HEK293T (cell line): ENCODE data around the gene ARL14.

ENCODE experiments used
- CTCF ChIA-PET: fragments of 350-600 bp; formaldehyde crosslinking; extraction: SDS; loops from one replicate; lab custom pipeline; 2021; ENCODE audit warnings: antibody characterized with exemption, inconsistent platforms; lab: Yijun Ruan, JAX
- POLR2A ChIA-PET: fragments of 350-600 bp; formaldehyde crosslinking; extraction: SDS; loops from one replicate; lab custom pipeline; 2020; ENCODE audit warnings: antibody characterized with exemption, inconsistent platforms; lab: Yijun Ruan, JAX
- DNase-seq: peaks from one replicate; pipeline ENCODE4 v3.0.0; 2012; ENCODE audit warnings: mixed read lengths; ENCODE audit errors: extremely low spot score
- ARNT ChIP-seq: fragments of 450-650 bp; IDR thresholded peaks from 2 replicates; pipeline ENCODE4 v1.6.1; 2017; ENCODE audit warnings: mild to moderate bottlenecking
- BHLHE40 ChIP-seq: fragments of 450-650 bp; IDR thresholded peaks from 2 replicates; pipeline ENCODE4 v1.6.1; 2016; ENCODE audit warnings: mild to moderate bottlenecking, moderate library complexity, borderline replicate concordance
- CTBP1 ChIP-seq: fragments of 450-650 bp; IDR thresholded peaks from 2 replicates; pipeline ENCODE4 v1.6.1; 2016; ENCODE audit warnings: borderline replicate concordance
- ELF4 ChIP-seq: fragments of 450-650 bp; IDR thresholded peaks from 2 replicates; pipeline ENCODE4 v1.6.1; 2017; ENCODE audit warnings: antibody characterized with exemption
- FOXA1 ChIP-seq: fragments of 450-650 bp; IDR thresholded peaks from 2 replicates; pipeline ENCODE4 v1.6.1; 2016; ENCODE audit warnings: mild to moderate bottlenecking
- FOXK2 ChIP-seq: fragments of 450-650 bp; IDR thresholded peaks from 2 replicates; pipeline ENCODE4 v1.6.1; 2016; ENCODE audit warnings: mild to moderate bottlenecking
- FOXM1 ChIP-seq: fragments of 450-650 bp; IDR thresholded peaks from 2 replicates; pipeline ENCODE4 v1.6.1; 2017; ENCODE audit warnings: mild to moderate bottlenecking, borderline replicate concordance
- HDGF ChIP-seq: fragments of 450-650 bp; IDR thresholded peaks from 2 replicates; pipeline ENCODE4 v1.6.1; 2017; ENCODE audit warnings: antibody characterized with exemption, borderline replicate concordance
- L3MBTL2 ChIP-seq: fragments of 450-650 bp; conservative IDR thresholded peaks from 2 replicates; pipeline ENCODE4 v1.6.1; 2016; ENCODE audit warnings: mild to moderate bottlenecking
- LEF1 ChIP-seq: fragments of 450-650 bp; IDR thresholded peaks from 2 replicates; pipeline ENCODE4 v1.6.1; 2017; ENCODE audit warnings: mild to moderate bottlenecking, borderline replicate concordance
- NFRKB ChIP-seq: fragments of 450-650 bp; IDR thresholded peaks from 2 replicates; pipeline ENCODE4 v1.6.1; 2016; ENCODE audit warnings: mild to moderate bottlenecking, moderate library complexity
- SP1 ChIP-seq: fragments of 450-650 bp; IDR thresholded peaks from 2 replicates; pipeline ENCODE4 v1.6.1; 2017
- SUZ12 ChIP-seq: fragments of 450-650 bp; IDR thresholded peaks from 2 replicates; pipeline ENCODE4 v1.6.1; 2016; ENCODE audit warnings: mild to moderate bottlenecking
- TARDBP ChIP-seq: fragments of 450-650 bp; IDR thresholded peaks from 2 replicates; pipeline ENCODE4 v1.6.1; 2016
- ZNF384 ChIP-seq: fragments of 450-650 bp; IDR thresholded peaks from 2 replicates; pipeline ENCODE4 v1.6.1; 2016
- TF ChIP-seq, protein P1 (sequence below): fragments of 450-650 bp; IDR thresholded peaks from 2 replicates; pipeline ENCODE4 v1.6.1; 2016

ARL14 gene

DNA sequence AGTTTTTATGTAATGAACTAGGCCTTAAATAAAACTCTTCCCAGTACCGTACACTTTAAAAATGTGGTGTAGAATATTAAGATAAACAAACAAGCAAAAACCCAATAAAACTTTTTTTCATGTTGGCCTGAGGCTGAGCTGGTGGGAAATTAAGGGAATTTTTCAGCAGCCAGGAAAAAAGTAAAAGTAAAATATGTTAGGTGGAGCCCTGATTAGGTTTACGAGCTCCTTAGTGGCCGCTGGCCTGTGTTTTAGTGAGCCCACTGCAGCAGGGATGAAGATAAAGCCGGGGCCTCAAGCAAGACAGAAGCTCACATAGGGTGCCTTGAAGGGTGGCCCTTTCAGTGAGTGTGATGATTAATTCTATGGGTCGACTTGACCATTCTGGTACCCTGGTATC lies 16.1 kb upstream of the ARL14 start:
- TF ChIP-seq HDGF (no peak), ZNF384 (peak; percentile 47; the same call in 1 of the 2 replicates), ELF4 (no peak), ARNT (no peak), L3MBTL2 (no peak)
- TF ChIP-seq, protein P1, sequence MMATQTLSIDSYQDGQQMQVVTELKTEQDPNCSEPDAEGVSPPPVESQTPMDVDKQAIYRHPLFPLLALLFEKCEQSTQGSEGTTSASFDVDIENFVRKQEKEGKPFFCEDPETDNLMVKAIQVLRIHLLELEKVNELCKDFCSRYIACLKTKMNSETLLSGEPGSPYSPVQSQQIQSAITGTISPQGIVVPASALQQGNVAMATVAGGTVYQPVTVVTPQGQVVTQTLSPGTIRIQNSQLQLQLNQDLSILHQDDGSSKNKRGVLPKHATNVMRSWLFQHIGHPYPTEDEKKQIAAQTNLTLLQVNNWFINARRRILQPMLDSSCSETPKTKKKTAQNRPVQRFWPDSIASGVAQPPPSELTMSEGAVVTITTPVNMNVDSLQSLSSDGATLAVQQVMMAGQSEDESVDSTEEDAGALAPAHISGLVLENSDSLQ, result peak; percentile 22; the same call in 1 of the 2 replicates
- CTCF ChIA-PET, result no interaction called here
- no peak for DNase-seq
- POLR2A ChIA-PET, result no interaction called here

DNA sequence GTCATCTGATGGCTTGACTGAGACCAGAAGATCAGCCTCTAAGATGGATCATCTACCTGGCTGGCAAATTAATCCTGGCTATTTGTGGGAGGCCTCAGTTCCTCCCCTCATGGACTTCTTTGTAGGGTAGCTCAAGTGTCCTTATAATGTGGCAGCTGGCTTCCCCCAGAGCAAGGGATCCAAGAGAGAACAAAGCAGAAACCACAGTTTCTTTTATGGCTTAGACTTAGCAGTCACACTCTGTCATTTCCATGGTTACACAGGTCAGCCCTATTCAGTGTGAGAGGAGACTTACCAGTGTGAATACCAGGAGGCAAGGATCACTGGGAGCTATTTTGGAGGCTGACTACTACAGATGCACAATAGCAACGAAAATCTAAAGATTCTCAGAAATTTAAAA lies 15.3 kb upstream of the ARL14 start:
- ChIA-PET POLR2A (no interaction called here), CTCF (no interaction called here)
- DNase-seq, result no peak
- no peak for TF ChIP-seq HDGF
- TF ChIP-seq FOXA1, result no peak
- TF ChIP-seq ZNF384, result no peak
- TF ChIP-seq L3MBTL2, result no peak
- no peak for TF ChIP-seq SUZ12
- TF ChIP-seq SP1, result no peak
- no peak for TF ChIP-seq LEF1
- TF ChIP-seq CTBP1, result no peak
- no peak for TF ChIP-seq ARNT
- TF ChIP-seq ELF4, result no peak
- no peak for TF ChIP-seq BHLHE40
- TF ChIP-seq, protein P1, result no peak
- TF ChIP-seq FOXM1, result no peak
- TF ChIP-seq NFRKB, result no peak
- no peak for TF ChIP-seq FOXK2
- no peak for TF ChIP-seq TARDBP

DNA sequence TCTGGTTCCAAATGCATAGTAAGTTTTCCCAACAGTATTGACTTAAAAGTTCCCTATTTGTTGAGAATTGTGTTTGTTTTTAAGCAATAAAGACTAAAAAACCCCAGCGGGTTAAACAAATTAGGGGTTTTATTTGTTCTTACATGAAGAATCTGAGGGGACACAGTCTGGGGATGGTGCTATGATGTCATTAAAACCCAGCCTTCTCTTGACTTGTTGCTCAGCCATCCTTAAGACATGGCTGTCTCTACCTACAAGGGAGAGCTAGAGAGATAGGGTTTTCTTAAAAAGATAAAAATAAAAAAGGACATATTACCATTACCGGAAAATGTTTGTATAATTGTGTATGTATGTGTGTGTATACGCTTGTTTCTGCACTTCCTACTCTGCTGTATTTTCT lies 11.7 kb upstream of the ARL14 start:
- no peak for DNase-seq
- ChIA-PET CTCF (no interaction called here), POLR2A (no interaction called here)
- no peak for TF ChIP-seq SP1
- TF ChIP-seq HDGF, result no peak
- TF ChIP-seq ELF4, result no peak
- TF ChIP-seq NFRKB, result no peak
- no peak for TF ChIP-seq BHLHE40
- no peak for TF ChIP-seq SUZ12
- TF ChIP-seq TARDBP, result no peak
- TF ChIP-seq ARNT, result no peak

DNA sequence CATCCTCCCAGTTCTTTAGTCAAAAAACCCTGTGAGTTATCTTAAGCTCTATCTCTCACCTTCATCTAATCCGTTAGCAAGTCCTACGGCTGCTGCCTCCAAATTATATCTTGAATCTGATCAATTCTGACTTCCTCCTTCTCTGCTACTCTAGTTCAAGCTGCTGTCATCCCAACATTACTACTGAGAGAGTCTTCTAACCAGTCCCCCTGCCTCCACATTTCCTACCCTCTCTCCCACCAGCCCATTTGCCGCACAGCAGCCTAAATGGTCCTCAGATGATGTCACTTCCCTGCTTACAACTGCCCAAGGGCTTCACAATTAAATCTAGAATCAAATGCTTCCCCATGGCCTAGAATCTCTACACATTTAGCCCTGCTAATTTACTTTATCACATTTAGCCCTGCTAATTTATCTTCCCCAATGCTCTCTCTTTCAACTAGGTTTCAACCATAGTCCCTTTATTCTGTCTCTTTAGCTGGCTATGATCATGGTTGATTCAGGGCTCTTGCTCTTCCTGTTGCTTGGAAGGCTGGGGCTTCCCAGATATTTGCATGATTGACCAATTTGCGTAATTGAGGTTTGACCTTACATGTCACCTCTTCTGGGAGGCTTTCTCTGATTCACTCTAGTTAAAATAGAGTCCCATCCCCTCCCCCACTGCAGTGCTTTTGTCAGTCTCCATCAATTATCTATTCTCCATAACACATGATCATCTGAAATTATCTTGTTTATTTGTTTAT lies 11.0 kb upstream of the ARL14 start:
- ChIA-PET CTCF (no interaction called here), POLR2A (no interaction called here)
- DNase-seq, result no peak
- TF ChIP-seq L3MBTL2 (no peak), HDGF (no peak), FOXK2 (no peak), FOXM1 (no peak), SUZ12 (no peak), ZNF384 (no peak)

DNA sequence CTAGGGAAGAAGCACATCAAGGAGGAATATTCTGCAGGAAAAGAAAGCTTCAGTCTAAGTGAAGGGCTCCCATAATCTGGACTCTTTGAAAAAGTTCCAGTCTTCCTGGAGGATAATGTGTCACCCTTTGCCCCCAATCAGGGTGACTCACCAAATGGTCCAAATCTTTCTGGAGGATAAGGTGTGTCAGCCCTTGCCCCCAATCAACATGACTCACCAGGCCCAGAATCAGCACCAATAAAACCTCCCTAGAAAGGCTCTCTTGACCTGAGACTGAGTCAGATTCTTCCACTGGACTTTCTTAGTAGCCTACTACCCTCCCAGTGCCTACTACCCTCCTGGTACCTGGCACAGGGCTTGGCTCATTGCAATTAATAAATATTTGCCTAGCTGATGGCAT lies 9.5 kb upstream of the ARL14 start:
- TF ChIP-seq, protein P1, result no peak
- TF ChIP-seq ELF4 (no peak), FOXM1 (no peak), BHLHE40 (no peak), SP1 (no peak), LEF1 (no peak), L3MBTL2 (no peak), SUZ12 (no peak), CTBP1 (no peak), TARDBP (no peak), ARNT (no peak), FOXK2 (no peak), NFRKB (no peak), FOXA1 (no peak), HDGF (no peak), ZNF384 (no peak)
- CTCF ChIA-PET, result no interaction called here
- POLR2A ChIA-PET, result interaction anchor here (1.2 kb wide), 1 partner anchor 99 kb away, joined by 3 read pairs; no protein-coding TSS in a partner anchor
- no peak for DNase-seq

DNA sequence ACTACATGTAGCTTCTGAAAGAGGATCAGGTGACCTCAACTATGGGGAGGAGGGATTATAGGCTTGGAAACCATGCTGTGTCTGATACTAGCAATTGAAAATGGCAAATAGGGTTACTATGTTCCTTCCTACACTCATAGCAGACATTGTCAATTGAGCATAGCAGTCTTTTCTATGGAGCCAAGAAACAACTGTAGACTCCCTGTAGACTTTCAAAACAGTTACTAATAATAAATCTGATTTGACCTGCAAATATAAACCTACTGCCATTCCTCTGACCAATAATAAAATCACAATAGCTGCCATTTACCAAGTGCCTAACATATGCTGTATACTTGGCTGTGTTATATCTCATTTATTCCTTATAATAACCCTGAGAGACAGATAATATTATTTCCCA lies 8.5 kb upstream of the ARL14 start:
- no peak for DNase-seq
- no peak for TF ChIP-seq SUZ12
- TF ChIP-seq CTBP1, result no peak
- no peak for TF ChIP-seq TARDBP
- no peak for TF ChIP-seq FOXK2
- no peak for TF ChIP-seq NFRKB
- TF ChIP-seq BHLHE40, result no peak
- TF ChIP-seq ARNT, result no peak
- TF ChIP-seq SP1, result no peak
- TF ChIP-seq L3MBTL2, result no peak
- TF ChIP-seq ZNF384, result no peak
- no peak for TF ChIP-seq LEF1
- no peak for TF ChIP-seq FOXA1
- no peak for TF ChIP-seq ELF4
- TF ChIP-seq, protein P1, result no peak
- no peak for TF ChIP-seq HDGF
- no peak for TF ChIP-seq FOXM1
- CTCF ChIA-PET, result no interaction called here
- POLR2A ChIA-PET, result no interaction called here
